ENCODE data around the gene LPCAT1.
A peak's percentile ranks its signal among the peaks of the same experiment; 100 is the strongest.
"Not testable (repeated sequence)": the region's sequence is repeated elsewhere in the genome, so short reads cannot be mapped to it uniquely, and the experiment has no call there.

LPCAT1 gene

GRCh38 chr5:1463326-1464095, 60.2 kb downstream of the LPCAT1 start:
- no peak for DNase-seq

GRCh38 chr5:1462358-1462757, 61.4 kb downstream of the LPCAT1 start:
- DNase-seq, result no peak

- DNase-seq, result no peak
Measured at GRCh38 chr5:1461396-1461795, 62.4 kb downstream of the LPCAT1 start.

- DNase-seq, result peak in 1 of 2 experiments; percentile 31
Measured at GRCh38 chr5:1460054-1460682, 63.6 kb downstream of the LPCAT1 start.

GRCh38 chr5:1459435-1459834, 64.3 kb downstream of the LPCAT1 start:
- DNase-seq, result not testable (repeated sequence)

- DNase-seq, result not testable (repeated sequence)
Measured at GRCh38 chr5:1456110-1456881, 67.5 kb downstream of the LPCAT1 start.

- no peak for DNase-seq
Measured at GRCh38 chr5:1453613-1454012, 70.1 kb downstream of the LPCAT1 start.

GRCh38 chr5:1449081-1449630, 74.6 kb downstream of the LPCAT1 start:
- no peak for DNase-seq

- DNase-seq, result no peak
Measured at GRCh38 chr5:1448511-1449011, 75.2 kb downstream of the LPCAT1 start.

GRCh38 chr5:1447671-1448361, 75.9 kb downstream of the LPCAT1 start:
- no peak for DNase-seq

- no peak for DNase-seq
Measured at GRCh38 chr5:1446602-1447343, 77.0 kb downstream of the LPCAT1 start.

GRCh38 chr5:1445689-1446601, 77.8 kb downstream of the LPCAT1 start:
- no peak for DNase-seq

GRCh38 chr5:1445313-1445688, 78.5 kb downstream of the LPCAT1 start, which contains the start of gene SLC6A3:
Gene SLC6A3 (minus strand): TSS chr5:1445440. CDS start chr5:1443197, 2,243 bp downstream.
- no peak for DNase-seq

- DNase-seq, result no peak
Measured at GRCh38 chr5:1444361-1445189, 79.2 kb downstream of the LPCAT1 start.

GRCh38 chr5:1443991-1444360, 79.8 kb downstream of the LPCAT1 start:
- no peak for DNase-seq

GRCh38 chr5:1443171-1443570, 80.6 kb downstream of the LPCAT1 start:
- no peak for DNase-seq

GRCh38 chr5:1442222-1443145, 81.3 kb downstream of the LPCAT1 start:
- no peak for DNase-seq

GRCh38 chr5:1441166-1441865, 82.4 kb downstream of the LPCAT1 start:
- no peak for DNase-seq

All from SHP77 (cell line).